NK-92 (cell line): Measurements from ENCODE around the gene RADIL.
"Not testable (repeated sequence)": the region's sequence is repeated elsewhere in the genome, so short reads cannot be mapped to it uniquely, and the experiment has no call there.

ENCODE experiments used
- DNase-seq: peaks from one replicate; lab custom pipeline; 2025; ENCODE audit not compliant: unreplicated experiment; lab: John Stamatoyannopoulos, UW

Gene RADIL

GRCh38 chr7:4797858-4798705 is 85.4 kb downstream of the RADIL start:
- no peak for DNase-seq

- no peak for DNase-seq
These were observed 87.1 kb downstream of the RADIL start for GRCh38 chr7:4796453-4796852.

- DNase-seq = no peak
These were observed 88.7 kb downstream of the RADIL start for GRCh38 chr7:4794591-4795350.

GRCh38 chr7:4794171-4794570 is 89.3 kb downstream of the RADIL start:
- DNase-seq = not testable (repeated sequence)

GRCh38 chr7:4793385-4793993 is 90.0 kb downstream of the RADIL start:
- DNase-seq = not testable (repeated sequence)

GRCh38 chr7:4792537-4793126 is 90.9 kb downstream of the RADIL start:
- DNase-seq = no peak

- no peak for DNase-seq
These were observed 91.6 kb downstream of the RADIL start for GRCh38 chr7:4791738-4792536.

GRCh38 chr7:4791101-4791737 is 92.3 kb downstream of the RADIL start:
- no peak for DNase-seq

GRCh38 chr7:4790516-4790991 is 93.0 kb downstream of the RADIL start:
- no peak for DNase-seq

- no peak for DNase-seq
These were observed 93.4 kb downstream of the RADIL start for GRCh38 chr7:4790078-4790465.

- no peak for DNase-seq
These were observed 94.1 kb downstream of the RADIL start for GRCh38 chr7:4789194-4790077.

- no peak for DNase-seq
These were observed 94.8 kb downstream of the RADIL start for GRCh38 chr7:4788627-4789189.

GRCh38 chr7:4787947-4788626 is 95.4 kb downstream of the RADIL start:
- DNase-seq = no peak

- no peak for DNase-seq
These were observed 96.0 kb downstream of the RADIL start for GRCh38 chr7:4787541-4787940.

GRCh38 chr7:4786015-4786414 is 97.5 kb downstream of the RADIL start:
- no peak for DNase-seq

- no peak for DNase-seq
These were observed 98.1 kb downstream of the RADIL start for GRCh38 chr7:4785371-4785770.

- DNase-seq = no peak
These were observed 98.7 kb downstream of the RADIL start for GRCh38 chr7:4784799-4785198.

GRCh38 chr7:4783762-4784351 is 99.7 kb downstream of the RADIL start:
- DNase-seq = no peak
